SK-N-SH (cell line): ENCODE data around the gene PRR18.

ENCODE experiments used
- CHD2 ChIP-seq: fragments of 150-350 bp; IDR thresholded peaks from 2 replicates; pipeline ENCODE4 v1.6.1; 2018; ENCODE audit warnings: low read length; ENCODE audit not compliant: partially characterized antibody
- CTCF ChIP-seq: fragments of 200-600 bp; sonication (generic); IDR thresholded peaks from 2 replicates; pipeline ENCODE4 v1.6.1; 2017; ENCODE audit warnings: antibody characterized with exemption, mild to moderate bottlenecking, moderate library complexity
- IRF3 ChIP-seq: fragments of 150-350 bp; IDR thresholded peaks from 2 replicates; pipeline ENCODE4 v1.6.1; 2016; ENCODE audit warnings: mild to moderate bottlenecking, low read depth, low read length
- MAX ChIP-seq: IDR thresholded peaks from 2 replicates; pipeline ENCODE4 v1.4.0; 2012; ENCODE audit warnings: low read depth
- NRF1 ChIP-seq: IDR thresholded peaks from 2 replicates; pipeline ENCODE4 v1.6.1; 2012; ENCODE audit warnings: low read depth, mild to moderate bottlenecking, low read length
- RAD21 ChIP-seq: IDR thresholded peaks from 2 replicates; pipeline ENCODE4 v1.6.1; 2012; ENCODE audit warnings: mild to moderate bottlenecking, low read length
- SMC3 ChIP-seq: IDR thresholded peaks from 2 replicates; pipeline ENCODE4 v1.6.1; 2012; ENCODE audit warnings: low read depth, low read length, improper control_type of control experiment
- USF2 ChIP-seq: fragments of 150-350 bp; IDR thresholded peaks from 2 replicates; pipeline ENCODE4 v1.6.1; 2017; ENCODE audit warnings: antibody characterized with exemption, low read length, low read depth, borderline replicate concordance

GRCh38 chr6:166267526-166267925 is 40.7 kb downstream of the PRR18 start:
- TF ChIP-seq CTCF = no peak
- no peak for TF ChIP-seq RAD21
- no peak for TF ChIP-seq MAX
- TF ChIP-seq NRF1 = no peak
- TF ChIP-seq IRF3 = no peak
- no peak for TF ChIP-seq USF2
- no peak for TF ChIP-seq SMC3
- no peak for TF ChIP-seq CHD2
